HG03060 (cell line): ENCODE data around the gene SSTR5.

Experiments used
- ATAC-seq: cut with Tn5 transposase; IDR thresholded peaks from one replicate; pipeline ENCODE4 v1.9.1; 2021; ENCODE audit warnings: low read depth, moderate number of reproducible peaks; ENCODE audit not compliant: unreplicated experiment

The SSTR5 gene

DNA sequence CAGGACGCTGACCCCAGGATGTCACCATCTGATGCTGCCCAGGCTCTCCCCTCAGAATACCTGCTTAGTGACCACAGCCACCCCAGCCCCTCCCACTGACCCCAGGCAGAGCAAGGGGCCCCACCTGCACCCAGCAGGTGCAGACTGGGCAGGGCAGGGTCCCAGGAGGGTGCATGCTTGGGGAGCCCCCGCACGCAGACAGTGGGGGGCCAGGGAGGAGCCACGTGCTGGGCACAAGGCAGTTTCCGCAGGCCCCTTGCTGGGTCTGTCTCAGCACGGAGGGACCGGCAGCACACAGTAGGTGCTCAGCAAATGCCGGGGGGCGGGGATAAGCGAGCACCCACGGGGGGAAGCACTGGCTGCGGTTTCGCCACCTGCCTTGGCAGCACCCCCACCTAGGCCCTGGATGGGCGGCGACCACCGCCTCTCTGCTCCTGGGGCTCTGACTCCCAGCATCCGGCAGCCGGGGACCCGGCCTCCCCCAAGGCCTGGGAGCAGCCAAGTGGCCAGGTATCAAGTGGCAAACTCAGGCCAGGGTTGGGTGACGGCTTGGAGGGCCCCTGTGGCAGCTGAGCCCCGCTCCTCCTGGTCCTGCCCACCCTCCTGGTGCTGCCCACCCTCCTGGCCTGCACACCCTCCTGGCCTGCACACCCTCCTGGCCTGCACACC lies 18.7 kb upstream of the SSTR5 start:
- ATAC-seq, result no peak

DNA sequence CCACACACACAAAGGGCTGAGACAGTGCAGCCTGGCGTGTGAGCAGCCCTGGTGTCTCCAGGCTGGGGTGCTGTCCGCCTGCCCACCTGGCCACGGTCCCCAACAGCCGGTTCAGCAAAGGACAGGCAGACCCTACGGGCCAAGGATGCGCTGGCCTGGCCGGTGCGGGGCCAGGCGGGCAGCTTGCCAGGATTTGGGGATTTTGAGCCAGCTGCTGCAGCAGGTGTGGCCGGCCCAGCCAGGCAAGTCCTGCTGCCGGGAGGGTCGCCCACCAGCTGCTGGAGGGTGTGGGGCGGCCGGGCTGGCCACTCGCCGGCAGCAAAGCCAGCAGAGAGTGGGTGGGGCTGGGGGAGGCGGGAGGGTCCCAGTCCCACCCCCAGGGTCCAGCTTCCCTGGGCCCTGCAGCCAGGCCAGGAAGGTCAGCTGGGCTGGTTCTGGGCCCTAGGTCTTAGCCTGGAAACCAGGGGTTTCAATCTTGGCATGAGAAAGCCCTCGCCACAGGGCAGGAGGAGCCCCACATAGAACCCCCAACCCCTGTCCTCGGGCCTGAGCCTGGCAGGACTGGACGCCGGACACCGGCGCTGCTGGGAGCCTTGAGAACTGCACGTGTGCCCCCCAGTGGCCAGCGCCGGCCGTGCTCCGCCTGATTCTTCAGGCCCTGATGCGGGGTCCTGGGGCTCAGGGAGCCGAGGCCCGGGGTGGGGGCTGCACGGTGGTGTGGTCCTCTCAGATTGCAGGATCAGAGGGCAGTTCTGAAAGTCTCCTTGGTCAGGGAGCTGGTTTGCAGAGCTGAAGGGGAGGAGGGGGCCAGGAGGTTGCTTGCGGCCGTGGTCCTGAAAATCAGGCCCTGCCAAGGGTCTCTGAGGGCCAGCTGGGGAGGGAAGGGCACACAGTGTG lies 17.6 kb upstream of the SSTR5 start:
- ATAC-seq, result no peak

DNA sequence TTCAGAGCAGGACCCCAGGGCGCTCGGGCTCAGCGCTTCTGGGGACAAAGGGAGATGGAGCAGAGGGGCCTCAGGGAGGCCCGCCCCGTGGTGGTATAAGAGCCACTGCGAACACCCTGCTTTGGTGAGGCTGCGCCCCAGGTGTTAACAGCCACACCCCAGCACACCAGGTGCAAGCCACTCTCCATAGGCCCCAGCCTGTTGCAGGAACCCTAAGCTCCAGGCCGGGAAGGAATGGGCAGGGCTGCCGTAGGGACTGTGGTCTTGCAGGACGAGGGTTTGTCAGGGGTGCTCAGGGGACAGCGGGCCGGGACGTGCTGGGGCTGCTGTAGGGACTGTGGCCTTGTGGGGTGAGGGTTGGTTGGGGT lies 17.0 kb upstream of the SSTR5 start:
- no peak for ATAC-seq

DNA sequence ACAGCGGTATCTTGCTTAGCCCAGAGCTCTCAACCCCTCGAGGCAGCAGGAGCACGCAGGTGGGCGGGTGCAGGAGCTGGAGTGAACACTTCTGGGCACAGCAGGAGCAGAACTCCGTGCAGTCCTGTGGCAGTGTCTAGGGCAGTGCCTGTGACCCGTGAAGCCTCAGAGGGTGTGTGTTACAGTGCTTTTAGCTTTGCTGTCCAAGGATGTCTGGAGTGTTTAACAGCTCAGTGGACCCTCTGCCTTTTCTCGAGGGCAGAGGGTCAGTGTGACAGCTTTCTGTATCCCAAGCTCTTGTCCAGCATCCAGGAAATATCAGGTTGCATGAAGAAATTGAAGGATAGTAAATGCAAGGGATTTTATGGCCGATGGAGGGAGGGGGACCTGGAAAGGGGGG lies 16.4 kb upstream of the SSTR5 start:
- no peak for ATAC-seq

DNA sequence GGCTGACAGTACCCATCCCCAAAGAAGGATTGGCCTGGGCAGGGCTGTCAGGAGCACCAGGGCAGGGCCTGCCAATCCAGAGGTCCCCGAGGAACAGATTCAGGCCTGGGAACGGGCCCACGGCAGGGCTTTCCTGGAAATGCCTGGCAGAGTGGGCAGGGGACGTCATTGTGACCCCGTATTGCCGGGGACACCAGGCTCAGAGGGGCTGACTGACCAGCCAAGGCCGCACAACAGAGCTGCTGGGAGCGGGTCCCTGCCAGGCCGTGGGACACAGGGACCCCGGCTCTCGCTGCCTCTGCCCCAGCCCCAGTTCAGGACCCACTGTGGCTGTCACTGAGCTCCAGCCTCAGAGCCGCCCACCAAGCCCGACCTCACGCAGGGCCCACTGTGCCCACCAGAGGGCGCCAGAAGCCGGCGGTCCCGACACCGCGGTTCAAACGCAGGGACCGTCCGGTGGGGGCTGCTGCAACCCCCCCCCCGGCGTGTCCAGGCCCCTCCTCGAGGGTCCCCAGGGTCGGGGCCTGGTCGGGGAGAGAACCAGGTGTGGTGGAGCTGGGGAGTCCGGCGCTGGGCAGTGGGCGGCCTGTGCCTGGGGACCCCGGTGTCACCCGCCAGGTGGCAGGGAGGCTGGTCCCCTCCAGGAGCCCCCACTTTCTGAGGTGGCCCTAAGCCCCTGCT lies 15.2 kb upstream of the SSTR5 start:
- ATAC-seq, result no peak

DNA sequence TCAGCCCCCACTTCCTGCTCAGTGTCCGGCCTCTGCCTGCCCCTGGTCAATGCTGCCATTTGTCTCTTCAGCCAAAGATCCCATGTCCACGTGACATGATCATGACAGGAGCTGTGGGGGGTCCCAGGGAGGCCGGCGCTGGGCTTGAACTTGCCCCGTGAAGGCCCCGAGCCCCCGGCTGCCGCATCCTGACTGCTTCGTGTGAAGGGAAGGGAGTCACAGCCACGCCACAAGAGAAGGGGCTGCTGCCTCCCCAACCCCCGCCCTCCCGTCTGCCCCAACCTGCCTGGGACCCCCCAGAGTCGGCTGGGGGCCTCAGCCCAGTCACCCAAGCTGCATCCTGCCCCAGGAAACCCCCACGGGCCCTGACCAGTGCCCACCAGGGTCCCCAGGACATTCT lies 14.3 kb upstream of the SSTR5 start:
- no peak for ATAC-seq

DNA sequence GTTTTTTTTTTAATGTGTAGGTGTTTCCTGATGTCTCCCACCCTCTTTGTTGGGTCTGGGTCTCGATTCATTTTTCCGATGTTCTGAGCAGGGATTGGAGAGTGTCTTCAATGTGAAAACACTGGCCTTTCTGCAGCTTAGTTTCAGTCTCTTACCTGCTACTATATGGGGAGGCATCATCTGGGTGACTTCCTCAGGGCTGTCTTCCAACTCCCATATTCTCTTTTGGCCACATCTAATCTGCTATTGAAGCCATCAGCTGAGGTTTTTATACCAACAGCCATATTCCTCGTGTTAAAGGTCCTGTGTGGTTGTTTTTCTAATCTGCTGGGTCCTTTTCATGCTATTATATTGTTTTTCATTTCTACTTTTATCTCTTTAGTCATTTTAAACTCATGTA lies 13.2 kb upstream of the SSTR5 start:
- ATAC-seq, result no peak

DNA sequence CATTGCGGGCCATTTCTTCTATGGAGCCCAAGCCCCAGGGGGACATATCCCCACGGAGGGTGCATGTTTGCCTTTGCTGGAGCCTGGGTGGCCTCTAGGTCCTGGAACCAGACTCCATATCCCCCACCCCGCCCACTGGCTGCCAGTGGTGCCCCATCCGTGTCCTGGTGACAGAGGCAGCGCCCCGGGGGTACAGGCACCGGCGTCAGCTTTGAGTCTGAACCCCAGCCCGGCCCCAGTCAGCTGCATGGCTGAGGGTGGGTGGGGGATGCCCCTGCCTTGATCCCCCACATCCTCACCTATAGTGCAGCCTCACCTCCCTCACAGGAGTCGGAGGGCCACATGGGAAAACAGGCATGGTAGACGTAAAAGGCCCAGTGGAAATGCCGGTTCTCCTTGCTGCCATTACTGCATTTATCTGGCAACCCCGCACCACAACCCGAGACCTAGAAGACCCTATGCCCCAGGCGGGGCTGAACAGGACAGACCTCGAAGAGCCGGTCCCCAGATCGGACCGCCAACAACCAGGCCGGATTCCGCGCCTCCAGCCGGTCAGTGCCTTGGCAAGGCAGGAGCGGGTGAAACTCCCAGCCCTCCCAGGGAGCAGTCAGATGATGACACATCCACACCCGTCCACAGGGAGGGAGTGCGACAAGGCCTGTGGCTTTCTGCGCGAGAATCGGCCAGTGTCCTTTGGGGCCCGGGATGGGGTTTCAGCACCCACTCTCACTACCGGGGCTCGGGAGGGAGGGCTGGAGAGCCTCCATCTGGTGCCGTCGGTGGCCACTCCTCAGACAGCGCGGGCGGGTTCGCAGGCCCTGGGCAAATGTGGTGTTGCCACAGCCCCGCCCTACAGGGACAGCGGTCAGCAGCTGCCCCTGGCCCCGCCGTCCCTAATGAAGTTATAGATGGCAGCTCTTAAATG lies 11.9 kb upstream of the SSTR5 start:
- no peak for ATAC-seq

DNA sequence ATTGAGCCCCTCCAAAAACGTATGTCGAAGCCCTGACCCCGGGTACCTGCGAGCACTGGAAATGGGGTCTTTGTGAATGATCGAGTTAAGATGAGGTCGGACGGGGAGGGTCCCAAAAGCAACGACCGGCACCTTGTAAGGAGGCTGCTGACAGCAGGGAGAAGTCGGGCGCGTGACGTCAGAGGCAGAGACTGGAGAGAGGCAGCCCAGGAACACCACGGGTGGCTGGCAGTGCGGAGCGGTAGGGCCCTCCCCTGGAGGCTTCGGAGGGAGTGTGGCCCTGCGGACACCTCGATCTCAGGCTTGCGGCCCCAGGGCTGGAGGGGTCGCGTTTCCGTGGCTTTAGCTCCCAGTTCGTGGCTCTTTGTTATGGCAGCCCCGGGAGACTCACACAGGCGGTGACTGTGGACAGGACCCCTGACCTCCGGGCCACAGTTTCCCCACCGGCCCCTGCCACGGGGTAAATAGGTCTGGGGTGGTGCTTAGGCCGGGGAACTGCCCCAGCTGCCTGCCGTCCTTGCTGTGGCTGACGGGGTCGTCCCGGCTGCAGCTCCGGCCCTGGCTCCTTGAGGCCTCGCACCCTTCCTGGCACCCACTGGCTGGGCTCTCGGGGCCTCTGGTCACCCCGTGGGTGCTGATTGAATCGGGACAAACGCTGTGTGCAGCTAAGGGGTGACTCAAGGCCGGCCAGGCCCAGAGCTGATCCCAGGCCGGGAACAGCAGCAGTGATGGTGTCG lies 10.6 kb upstream of the SSTR5 start:
- ATAC-seq, result no peak

DNA sequence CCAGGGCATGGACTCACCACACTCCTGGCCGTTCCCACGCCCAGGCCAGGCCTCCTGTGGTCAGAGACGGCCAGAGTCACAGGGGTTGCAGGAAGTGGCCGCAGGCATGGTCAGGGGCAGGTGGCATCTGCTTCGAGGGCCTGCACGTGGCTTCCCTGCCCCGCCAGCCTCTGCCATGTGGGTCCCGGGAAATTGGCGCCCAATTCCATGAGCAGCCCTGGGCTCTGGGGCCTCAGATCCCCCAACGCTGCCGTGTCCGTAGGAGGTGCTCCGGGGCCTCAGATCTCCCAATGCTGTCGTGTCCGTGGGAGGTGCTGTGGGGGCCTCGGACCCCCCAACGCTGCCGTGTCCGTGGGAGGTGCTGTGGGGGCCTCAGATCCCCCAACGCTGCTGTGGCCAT lies 9.7 kb upstream of the SSTR5 start:
- ATAC-seq, result no peak

DNA sequence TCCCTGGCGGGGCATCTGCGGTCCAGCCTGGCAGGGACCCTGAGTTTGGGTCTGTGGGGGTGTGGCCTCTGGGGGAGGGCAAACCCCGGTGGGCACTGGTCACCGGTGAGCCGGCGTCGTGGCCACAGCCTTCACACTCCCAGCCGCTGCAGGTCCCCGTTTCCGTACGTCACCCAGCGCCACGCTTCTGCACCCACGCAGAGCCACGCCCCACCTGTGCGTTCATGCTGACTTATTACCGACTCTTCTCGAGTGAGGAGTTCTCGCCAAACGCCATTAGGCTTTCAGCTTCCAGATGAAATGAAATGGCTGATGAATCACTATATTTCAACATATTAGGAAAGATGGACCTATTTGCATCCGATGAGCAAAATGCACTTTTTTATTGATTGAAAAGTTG lies 8.8 kb upstream of the SSTR5 start:
- ATAC-seq, result no peak

DNA sequence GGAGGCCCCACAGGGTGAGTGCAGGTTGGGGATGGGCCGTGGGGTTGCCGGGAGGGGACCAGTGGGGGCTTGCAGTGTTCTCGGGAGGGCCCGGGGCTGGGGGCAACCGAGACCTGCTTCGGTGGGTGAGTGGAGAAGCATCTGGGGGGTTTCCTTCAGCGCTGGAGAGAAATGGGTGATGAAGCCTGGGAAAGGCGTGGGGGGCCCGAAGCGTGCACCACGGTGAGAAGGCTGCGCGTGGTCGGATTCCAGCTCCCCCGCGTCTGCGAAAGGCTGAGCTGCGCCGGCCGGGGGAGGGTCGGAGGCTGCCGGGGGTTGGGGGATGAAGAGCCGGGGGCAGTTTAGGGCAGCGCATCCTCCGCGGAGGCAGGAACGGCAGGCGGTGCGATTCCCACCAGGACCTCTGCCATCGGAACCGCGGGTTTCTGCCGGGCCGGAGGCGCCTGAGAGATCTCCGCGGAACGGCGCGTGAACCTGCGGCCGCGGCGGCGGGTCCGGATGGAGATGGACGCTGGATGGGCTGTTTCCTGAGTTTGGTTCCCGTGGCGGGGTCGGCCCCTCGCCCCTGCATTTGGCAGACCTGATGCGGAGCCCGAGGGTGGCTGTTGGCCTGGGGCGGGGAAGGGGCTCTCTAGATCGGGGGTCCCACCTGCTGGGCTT lies 6.9 kb upstream of the SSTR5 start:
- ATAC-seq, result no peak

DNA sequence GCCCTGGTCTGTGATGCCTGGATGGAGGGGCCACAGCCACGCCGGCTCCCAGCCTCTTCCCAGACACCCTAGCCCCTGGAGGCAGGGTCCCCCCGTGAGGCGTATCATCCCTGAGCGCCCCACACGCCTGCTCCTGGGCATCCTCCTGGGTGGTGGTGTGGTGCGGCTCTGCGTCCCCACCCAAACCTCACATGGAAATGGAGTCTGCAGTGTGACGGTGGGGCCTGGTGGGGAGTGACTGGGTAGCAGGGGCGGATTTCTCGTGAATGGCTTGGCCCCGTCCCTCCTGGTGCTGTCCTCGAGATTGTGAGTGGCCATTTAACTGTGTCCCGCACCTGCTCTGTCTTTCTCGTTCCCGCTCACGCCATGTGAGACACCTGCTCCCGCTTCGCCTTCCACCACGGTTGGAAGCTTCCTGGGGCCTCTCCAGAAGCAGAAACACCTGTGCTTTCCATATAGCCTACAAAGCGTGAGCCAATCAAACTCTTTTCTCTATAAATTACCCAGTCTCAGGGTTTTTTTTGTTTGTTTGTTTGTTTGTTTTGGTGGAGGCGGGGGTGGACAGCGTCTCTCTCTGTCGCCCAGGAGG lies 5.9 kb upstream of the SSTR5 start:
- no peak for ATAC-seq

DNA sequence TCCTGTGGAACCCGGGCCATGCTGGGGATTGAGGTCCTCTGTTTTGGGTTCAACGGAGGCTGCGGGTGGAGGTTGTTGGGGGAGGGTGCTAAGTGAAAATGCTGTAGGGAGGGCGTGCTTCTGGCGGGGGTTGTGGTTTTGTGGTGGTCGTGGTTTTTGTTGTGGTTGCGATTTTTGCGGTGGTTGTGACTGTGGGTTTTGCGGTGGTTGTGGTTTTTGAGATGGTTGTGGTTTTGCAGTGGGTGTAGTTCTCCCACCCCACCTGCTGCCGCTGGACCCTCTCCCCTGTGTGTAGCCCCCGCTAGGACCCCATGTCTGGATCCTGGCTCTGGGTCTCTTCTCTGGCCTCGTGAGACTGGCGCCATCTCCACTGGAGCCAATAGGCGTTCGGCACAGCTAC lies 4.9 kb upstream of the SSTR5 start:
- ATAC-seq, result no peak

DNA sequence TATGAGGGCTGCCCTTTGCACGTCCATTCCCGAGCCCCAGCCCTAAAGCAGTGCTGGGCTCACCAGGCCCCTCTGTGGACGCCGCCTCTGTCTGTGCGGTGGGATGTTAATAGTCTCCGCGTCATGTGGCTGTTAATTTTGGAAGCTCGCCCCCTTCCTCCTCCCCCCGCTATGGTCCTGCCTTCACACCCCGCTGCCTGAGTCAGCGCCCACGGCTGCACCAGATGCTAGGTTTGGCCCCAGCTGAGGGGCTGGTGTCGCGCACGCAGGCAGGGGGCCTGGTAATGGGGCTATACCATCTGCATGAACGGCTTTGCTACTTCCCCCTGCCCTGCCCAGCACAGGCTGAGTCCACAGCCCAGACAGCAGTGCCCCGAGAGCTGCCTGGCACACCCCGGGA lies 4.1 kb upstream of the SSTR5 start:
- ATAC-seq, result no peak

DNA sequence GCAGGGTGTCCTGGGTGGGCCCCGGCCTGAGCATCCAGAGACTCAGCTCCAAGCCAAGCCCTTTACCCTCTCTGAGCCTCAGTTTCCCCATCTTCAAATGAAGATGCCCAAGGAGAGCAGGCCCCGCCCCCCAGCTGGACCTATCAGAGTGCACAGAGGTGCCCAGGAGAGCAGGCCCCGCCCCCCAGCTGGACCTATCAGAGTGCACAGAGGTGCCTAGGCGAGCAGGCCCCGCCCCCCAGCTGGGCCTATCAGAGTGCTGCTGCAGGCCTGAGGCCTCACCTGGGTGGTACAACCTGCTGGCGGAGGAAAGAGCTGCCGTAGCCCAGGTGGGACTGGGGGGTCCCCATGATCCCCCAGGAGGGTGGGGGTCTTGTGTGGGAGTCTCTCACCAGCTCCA lies 3.4 kb upstream of the SSTR5 start:
- ATAC-seq, result no peak

DNA sequence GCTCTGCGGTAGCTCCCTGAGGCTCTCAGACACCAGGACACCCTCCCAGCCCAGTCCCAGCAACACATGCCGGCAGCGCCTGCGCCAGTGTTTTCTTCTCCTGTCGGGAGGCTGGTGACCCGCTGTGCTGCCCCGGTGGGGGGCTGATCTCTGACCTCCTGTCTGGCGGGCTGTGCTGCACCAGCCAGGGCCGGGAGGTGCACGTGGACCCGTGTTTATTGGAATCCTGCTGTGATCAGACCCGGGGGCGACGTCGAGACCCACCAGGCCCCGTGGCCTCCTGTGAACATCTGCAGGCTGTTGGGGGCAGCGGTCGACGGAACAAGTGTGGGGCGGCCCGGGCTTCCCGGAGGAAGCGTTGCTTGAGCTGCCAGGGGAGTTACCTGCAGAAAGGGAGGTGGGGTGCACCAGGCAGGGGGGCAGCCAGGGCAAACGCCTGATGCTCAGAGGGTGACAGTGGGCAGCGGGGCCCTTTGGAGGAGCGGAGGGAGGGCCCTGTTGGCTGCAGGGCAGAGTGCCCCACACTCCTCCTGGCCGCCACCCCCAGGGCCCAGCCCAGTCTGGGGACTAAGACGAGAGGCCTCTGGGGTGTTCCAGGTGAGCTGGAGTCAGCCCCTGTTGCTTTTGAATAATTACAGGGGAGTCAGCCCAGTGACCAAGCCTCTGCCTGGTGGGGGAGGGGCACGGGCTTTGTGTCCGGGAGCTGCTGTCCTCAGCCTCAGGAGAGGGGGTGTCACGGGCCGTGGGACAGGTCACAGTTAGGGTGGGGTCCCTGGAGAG lies 2.3 kb upstream of the SSTR5 start:
- no peak for ATAC-seq

DNA sequence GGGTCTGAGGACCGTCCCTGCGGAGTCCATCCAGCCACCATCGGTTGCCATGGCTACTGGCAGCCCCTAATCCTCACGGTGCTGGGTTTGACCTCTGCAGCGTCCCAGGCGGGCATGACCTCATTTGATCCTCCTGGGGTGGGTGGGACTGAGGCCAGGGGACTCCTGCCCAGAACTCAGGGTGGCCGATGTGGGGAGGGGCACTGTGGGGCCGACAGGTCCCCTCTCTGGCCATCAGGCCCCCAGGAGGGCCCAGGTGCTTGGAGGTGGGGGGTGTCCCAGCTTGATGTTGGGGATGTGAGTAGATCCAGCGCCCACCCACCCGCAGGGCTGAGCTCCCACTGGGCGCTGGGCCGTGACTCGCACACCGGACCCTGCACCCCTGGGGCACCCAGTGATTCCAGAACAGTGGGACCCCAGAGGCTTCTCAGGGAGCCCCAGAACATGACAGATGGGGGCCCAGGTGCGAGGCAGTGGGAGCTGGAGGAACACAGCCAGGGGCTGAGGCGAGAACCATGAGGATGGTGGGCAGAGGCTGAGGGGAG lies 1.6 kb upstream of the SSTR5 start:
- no peak for ATAC-seq
